GM12874 (cell line): Measurements from ENCODE around the gene JSRP1.

Experiments
- TF ChIP-seq, protein P1 (sequence below): IDR thresholded peaks from 2 replicates; pipeline ENCODE4 v1.5.1; 2011; ENCODE audit warnings: low read depth, mild to moderate bottlenecking, control low read depth, low read length, moderate library complexity; ENCODE audit not compliant: insufficient read depth

JSRP1 gene

DNA sequence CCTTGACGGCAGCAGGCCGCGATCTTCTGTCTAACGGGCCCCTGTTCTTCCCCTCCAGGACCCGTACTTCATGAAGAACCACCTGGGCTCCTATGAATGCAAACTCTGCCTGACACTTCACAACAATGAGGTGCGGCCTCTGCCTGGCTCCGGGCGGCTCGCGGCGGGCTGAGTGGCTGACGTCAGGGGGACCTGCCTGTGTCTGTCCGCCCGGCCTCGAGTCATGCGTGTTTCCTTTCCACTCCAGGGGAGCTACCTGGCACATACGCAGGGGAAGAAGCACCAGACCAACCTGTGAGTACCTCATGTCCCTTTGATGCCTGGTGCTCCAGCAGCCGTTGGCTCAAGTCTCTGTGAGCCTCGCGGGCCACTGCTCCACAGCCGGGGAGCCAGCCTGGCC, 11.7 kb downstream of the JSRP1 start:
- TF ChIP-seq, protein P1, sequence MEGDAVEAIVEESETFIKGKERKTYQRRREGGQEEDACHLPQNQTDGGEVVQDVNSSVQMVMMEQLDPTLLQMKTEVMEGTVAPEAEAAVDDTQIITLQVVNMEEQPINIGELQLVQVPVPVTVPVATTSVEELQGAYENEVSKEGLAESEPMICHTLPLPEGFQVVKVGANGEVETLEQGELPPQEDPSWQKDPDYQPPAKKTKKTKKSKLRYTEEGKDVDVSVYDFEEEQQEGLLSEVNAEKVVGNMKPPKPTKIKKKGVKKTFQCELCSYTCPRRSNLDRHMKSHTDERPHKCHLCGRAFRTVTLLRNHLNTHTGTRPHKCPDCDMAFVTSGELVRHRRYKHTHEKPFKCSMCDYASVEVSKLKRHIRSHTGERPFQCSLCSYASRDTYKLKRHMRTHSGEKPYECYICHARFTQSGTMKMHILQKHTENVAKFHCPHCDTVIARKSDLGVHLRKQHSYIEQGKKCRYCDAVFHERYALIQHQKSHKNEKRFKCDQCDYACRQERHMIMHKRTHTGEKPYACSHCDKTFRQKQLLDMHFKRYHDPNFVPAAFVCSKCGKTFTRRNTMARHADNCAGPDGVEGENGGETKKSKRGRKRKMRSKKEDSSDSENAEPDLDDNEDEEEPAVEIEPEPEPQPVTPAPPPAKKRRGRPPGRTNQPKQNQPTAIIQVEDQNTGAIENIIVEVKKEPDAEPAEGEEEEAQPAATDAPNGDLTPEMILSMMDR, result no peak

DNA sequence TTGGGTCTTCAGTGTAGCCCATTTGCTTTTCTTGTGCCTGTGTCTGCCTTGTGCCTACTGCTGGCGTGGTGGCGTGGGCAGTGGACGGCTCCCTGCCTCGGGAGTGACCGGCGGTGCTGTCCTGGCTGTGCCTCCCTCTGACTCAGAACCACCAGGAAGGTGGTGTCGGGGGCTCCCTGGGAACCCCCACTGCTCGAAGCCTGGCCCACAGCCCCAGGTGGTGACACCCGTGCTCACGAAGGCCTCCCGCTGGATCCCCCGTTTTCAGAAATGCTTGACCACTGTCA, 12.1 kb downstream of the JSRP1 start:
- TF ChIP-seq, protein P1, result no peak

- TF ChIP-seq, protein P1, result no peak
Measured at GRCh38 chr19:2243274-2244124, 12.7 kb downstream of the JSRP1 start.

DNA sequence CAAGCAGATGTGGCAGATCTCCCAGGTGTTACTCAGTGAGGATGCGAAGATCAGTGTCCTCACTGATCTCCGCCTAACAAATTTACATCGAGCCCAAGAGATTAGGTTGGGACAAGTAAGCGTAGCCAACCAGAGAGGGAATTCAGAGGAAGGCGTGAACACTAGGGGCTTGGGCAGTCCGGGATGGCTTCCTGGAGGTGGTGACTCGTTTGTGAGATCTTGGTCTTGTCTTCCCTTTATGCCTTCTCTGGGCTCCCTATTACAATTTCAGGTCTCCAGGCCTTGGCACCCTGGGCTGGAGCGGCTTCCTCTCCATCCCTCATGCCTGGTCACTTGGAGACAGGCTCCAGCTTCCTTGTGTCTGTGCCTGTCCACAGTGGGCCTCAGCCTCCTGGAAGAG, 13.4 kb downstream of the JSRP1 start:
- TF ChIP-seq, protein P1, result no peak

DNA sequence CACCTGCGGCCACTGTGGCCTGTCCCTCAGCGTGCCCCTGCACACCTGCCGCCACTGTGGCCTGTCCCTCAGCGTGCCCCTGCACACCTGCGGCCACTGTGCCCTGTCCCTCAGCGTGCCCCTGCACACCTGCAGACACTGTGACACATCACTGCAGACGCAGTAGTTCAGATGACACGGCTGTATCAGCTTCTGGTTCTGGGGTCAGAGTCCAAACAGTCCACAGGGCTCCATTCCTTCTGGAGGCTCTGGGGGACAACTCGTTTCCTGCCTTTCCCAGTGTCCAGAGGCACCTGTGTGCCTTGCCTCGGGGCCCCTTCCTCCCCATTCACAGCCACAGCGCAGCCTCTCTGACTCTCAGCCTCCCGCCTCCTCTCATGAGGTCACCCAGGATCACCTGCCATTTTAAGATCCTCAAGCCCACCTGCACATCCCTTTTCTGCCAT, 14.1 kb downstream of the JSRP1 start:
- TF ChIP-seq, protein P1, result no peak

GRCh38 chr19:2240881-2241760, 15.1 kb downstream of the JSRP1 start:
- TF ChIP-seq, protein P1, result no peak
